HG03342 (cell line): ENCODE results near the gene ARPC5L.
"Not testable (repeated sequence)": the region's sequence is repeated elsewhere in the genome, so short reads cannot be mapped to it uniquely, and the experiment has no call there.

Source experiments
- ATAC-seq: cut with Tn5 transposase; IDR thresholded peaks from one replicate; pipeline ENCODE4 v1.9.1; 2021; ENCODE audit warnings: mild to moderate bottlenecking, moderate library complexity; ENCODE audit not compliant: unreplicated experiment

Gene ARPC5L

DNA sequence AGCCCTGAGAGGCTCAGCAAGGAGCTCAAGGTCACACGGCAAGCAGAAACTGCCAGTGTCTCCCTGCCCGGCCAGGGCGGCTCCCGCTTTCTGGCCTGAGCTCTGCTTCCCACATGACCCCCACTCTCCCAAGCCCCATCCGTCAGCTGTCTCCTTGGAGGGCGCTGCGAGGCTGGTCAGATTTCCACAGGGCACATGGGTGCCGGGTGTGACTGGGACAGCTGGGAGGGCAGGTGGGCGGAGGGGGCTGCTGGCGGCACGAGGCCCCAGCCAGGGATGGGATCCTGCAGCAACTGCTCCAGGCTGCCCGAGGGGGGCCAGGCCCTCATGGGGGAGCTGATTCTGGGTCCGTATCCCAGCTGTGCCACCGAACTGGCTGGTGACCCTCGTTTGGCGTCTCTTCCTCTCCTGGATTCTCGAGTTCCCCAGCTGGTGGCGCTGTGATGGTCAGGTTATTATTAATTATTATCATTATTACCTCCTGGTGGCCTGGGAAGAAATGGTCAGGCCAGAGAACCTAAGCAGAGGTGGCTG lies 21.6 kb upstream of the ARPC5L start:
- no peak for ATAC-seq

DNA sequence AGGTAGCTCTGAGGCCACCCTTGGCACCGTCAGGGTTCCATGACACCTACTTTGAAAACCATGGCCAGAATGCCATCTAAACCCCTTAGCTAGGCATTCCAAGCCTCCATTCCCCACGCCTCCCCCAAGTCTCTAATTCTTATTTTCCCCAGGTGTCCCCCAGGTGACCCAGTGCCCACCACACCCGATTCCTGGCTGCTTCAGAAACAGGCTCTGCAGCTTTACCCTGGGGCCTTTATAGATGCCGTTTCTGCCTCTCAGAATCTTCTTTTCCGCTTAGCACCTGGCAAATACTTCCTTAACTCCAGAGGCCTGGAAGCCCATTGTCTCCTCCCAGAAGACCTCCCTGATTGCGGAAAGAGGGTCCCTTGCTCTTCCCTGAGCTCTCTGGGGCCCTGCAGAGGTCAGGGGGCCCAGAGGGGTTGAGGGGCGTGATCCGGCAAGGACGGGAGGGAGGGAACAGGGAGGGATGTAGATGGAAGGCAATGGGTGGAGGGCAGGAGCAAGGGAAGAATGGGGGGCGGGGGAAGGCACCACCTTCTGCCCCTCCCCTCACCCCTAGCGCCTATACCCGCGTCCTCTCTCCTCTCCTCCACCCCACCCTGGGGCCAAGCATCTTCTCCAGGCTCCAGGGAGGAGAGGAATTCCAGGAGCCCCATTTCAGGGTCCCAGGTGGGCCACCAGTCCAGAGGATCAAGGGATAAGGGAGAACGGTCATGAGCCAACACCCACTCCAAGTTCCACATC lies 20.7 kb upstream of the ARPC5L start:
- no peak for ATAC-seq

- ATAC-seq = no peak
These were observed 18.4 kb upstream of the ARPC5L start for GRCh38 chr9:124843456-124844034.

- no peak for ATAC-seq
These were observed 17.6 kb upstream of the ARPC5L start for GRCh38 chr9:124844291-124844690.

GRCh38 chr9:124846467-124846866 lies 15.5 kb upstream of the ARPC5L start:
- ATAC-seq = not testable (repeated sequence)

- ATAC-seq = no peak
These were observed 15.0 kb upstream of the ARPC5L start for GRCh38 chr9:124846969-124847368.

DNA sequence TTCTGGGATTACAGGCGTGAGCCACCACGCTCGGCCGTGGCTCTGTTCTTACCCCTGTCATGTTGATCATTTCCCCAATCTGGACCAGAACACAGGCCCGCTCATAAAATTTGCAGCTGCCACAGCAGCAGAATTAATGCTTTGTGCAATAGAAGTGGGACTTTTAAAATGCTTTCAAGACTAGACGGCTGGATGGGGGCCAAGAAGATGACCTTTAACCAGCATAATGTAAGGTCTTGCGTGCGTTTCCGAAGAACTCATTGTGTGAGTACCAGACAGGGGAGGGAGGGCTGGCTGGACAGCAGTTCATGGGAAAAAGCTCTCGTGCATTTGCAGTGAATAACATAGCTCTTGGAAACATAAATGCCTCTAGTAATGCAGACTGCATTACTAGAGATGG lies 12.1 kb upstream of the ARPC5L start:
- no peak for ATAC-seq

GRCh38 chr9:124852121-124852828 lies 9.7 kb upstream of the ARPC5L start:
- no peak for ATAC-seq

GRCh38 chr9:124852829-124853531 lies 8.9 kb upstream of the ARPC5L start, which contains the start of gene WDR38:
Gene WDR38 (plus strand): TSS chr9:124853460. CDS start chr9:124853532, 72 bp downstream.
- ATAC-seq = peak; percentile 50

DNA sequence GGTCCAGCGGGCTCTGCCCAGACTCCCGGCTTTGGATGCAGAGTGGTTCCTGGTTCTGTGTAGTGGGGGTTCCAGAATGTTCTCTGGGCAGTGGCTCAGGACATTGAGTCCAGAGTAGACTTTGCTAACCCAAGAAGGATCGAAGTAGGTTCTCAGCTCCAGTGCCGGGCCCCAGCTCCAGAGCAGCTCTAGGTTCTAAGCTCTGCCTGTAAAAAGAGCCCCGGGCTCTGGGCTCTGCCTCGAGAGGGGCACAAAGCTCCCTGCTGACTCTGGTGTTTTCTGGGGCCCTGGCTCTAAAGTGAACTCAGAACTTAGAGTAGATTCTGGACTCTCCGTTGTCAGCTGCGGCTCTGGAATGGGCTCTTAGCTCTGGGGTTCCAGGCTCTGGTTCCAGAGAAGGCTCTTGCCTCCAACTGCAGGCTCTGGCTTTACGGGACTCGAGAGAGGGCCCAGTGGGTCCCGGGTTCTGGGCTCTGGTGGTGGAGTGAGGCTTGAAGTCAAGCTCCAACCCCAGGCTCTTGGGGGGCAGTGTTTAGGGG lies 8.3 kb upstream of the ARPC5L start:
- no peak for ATAC-seq

GRCh38 chr9:124854161-124854560 lies 7.8 kb upstream of the ARPC5L start:
- no peak for ATAC-seq

DNA sequence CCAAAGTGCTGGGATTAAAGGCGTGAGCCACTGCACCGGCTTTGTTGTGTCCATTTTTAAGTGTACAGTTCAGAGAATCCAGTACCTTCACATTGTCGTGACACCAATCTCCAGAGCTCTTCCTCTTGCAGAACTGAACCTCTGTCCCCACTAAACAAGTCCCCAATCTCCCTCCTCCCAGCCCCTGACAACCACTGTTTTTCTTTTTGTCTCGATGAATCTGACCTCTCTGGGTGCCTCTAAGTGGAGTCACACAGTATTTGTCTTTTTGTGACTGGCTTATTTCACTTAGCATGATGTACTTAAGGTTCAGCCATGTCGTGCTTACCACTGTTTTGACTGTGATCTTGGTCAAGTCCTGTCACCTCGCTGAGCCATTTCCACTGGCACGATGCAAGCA lies 7.1 kb upstream of the ARPC5L start:
- no peak for ATAC-seq

- no peak for ATAC-seq
These were observed 6.4 kb upstream of the ARPC5L start for GRCh38 chr9:124855566-124855943.

GRCh38 chr9:124855944-124856765 lies 5.8 kb upstream of the ARPC5L start:
- ATAC-seq = no peak

GRCh38 chr9:124857533-124858162 lies 4.3 kb upstream of the ARPC5L start:
- ATAC-seq = no peak

DNA sequence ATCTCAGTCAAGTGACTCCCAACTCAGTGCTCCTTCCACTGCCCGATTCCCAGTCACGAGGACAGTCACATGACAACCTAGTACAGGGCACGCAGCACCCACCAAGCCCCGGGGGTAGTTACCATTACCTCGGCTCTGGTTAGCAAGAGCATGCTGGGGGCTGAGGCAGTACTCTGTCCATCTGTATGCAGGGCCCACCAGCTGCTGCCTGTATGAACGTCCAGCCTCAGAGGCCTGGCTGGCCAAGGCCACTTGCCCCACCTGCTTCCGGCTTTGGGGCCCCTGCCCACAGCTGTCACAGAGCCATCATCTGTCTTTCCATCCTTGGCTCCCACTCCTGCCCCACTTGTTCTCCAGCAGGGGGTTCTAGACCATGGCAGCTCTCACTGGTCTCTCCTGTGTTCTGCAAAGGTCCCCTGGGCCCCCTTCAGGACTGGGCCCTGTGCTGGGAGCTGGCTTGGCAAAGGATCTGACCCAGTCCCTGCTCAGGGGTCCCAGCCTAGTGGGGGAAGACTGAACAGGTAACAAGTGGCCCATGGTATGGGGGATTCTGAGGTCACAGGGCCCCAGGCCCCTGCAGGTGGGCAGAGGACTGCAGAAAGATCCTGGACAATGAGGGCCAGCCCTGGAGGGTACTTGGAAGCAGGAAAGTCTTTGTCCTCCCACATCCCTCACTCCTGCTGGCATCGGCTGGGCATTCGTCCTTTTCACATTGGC lies 3.4 kb upstream of the ARPC5L start:
- no peak for ATAC-seq

- no peak for ATAC-seq
These were observed 1.9 kb upstream of the ARPC5L start for GRCh38 chr9:124859803-124860581.
